HEK293 (cell line): ENCODE measurements around the gene MALRD1.

ENCODE experiments used
- CTCF ChIA-PET: fragments of 350-600 bp; formaldehyde crosslinking; extraction: SDS; loops from one replicate; lab custom pipeline; 2021; ENCODE audit warnings: antibody characterized with exemption; lab: Yijun Ruan, JAX
- POLR2A ChIA-PET: fragments of 300-600 bp; formaldehyde crosslinking; extraction: SDS; loops from one replicate; lab custom pipeline; 2020; ENCODE audit warnings: antibody characterized with exemption, inconsistent platforms; lab: Yijun Ruan, JAX
- H3K27ac ChIP-seq: fragments of 200-500 bp; sonication (Bioruptor generic); 2 replicates; pipeline ENCODE4 v1.5.1; 2014; ENCODE audit warnings: low read depth, low read length, control low read depth, inconsistent platforms; ENCODE audit errors: extremely low read depth
- H3K36me3 ChIP-seq, 2 experiments: fragments of 200-500 bp in 1 of 2; sonication (Bioruptor generic) in 1 of 2; 1 replicate in 1 of 2; 2 replicates in 1 of 2; pipeline ENCODE4 v1.5.1; 2014 to 2017; ENCODE audit warnings: inconsistent platforms in 2 of 2, low read length in 2 of 2; ENCODE audit not compliant: control insufficient read depth in 2 of 2, insufficient read depth in 1 of 2
- H3K4me1 ChIP-seq: fragments of 200-500 bp; sonication (Bioruptor generic); 2 replicates; pipeline ENCODE4 v1.5.1; 2014; ENCODE audit warnings: mild to moderate bottlenecking, low read length, inconsistent platforms; ENCODE audit not compliant: control insufficient read depth, insufficient read depth
- H3K4me3 ChIP-seq: 2 replicates; pipeline ENCODE4 v1.5.1; 2011; ENCODE audit warnings: low read depth, mild to moderate bottlenecking, control low read depth, low read length, moderate library complexity
- H3K9me3 ChIP-seq: fragments of 200-500 bp; sonication (Bioruptor generic); 2 replicates; pipeline ENCODE4 v1.5.1; 2014; ENCODE audit warnings: low read depth, low read length, inconsistent platforms; ENCODE audit not compliant: control insufficient read depth, insufficient read depth
- HOXA7 ChIP-seq: sonication (generic); formaldehyde crosslinking; IDR thresholded peaks from 2 replicates; pipeline ENCODE4 v1.8.1; 2022; ENCODE audit warnings: missing genetic modification reagents, borderline replicate concordance
- PRDM2 ChIP-seq: fragments of 450-650 bp; formaldehyde crosslinking; IDR thresholded peaks from 2 replicates; pipeline ENCODE4 v1.5.1; 2016; ENCODE audit warnings: missing biosample characterization, missing genetic modification characterization, borderline replicate concordance
- SETDB1 ChIP-seq: IDR thresholded peaks from one replicate; pipeline ENCODE4 v1.6.1; 2017; ENCODE audit warnings: mild to moderate bottlenecking, low read length, moderate library complexity, mixed read lengths; ENCODE audit not compliant: insufficient read length
- ZFP69B ChIP-seq: fragments of 450-650 bp; formaldehyde crosslinking; IDR thresholded peaks from 2 replicates; pipeline ENCODE4 v1.5.1; 2016; ENCODE audit warnings: missing biosample characterization, missing genetic modification characterization
- ZNF132 ChIP-seq: fragments of 450-650 bp; formaldehyde crosslinking; IDR thresholded peaks from 2 replicates; pipeline ENCODE4 v1.5.1; 2017; ENCODE audit warnings: missing biosample characterization, missing genetic modification characterization, borderline replicate concordance
- ZNF274 ChIP-seq, 2 experiments: fragments of 200-500 bp in 1 of 2; fragments of 450-650 bp in 1 of 2; sonication (Bioruptor generic) in 1 of 2; formaldehyde crosslinking in 1 of 2; IDR thresholded peaks; 2 replicates each; pipeline versions ENCODE4 v1.5.1 to v1.6.1; 2014 to 2016; ENCODE audit warnings: borderline replicate concordance in 1 of 2, inconsistent platforms in 1 of 2, low read length in 1 of 2, missing biosample characterization in 1 of 2, missing genetic modification characterization in 1 of 2
- ZNF311 ChIP-seq: fragments of 450-650 bp; formaldehyde crosslinking; IDR thresholded peaks from 2 replicates; pipeline ENCODE4 v1.5.1; 2017; ENCODE audit warnings: missing biosample characterization, missing genetic modification characterization, borderline replicate concordance
- ZNF354C ChIP-seq: fragments of 450-650 bp; formaldehyde crosslinking; IDR thresholded peaks from 2 replicates; pipeline ENCODE4 v1.5.1; 2016; ENCODE audit warnings: missing biosample characterization, missing genetic modification characterization, low read depth, borderline replicate concordance
- ZNF37A ChIP-seq: fragments of 450-650 bp; IDR thresholded peaks from 2 replicates; pipeline ENCODE4 v1.5.1; 2018; ENCODE audit warnings: missing biosample characterization, missing genetic modification characterization
- ZNF623 ChIP-seq: fragments of 450-650 bp; formaldehyde crosslinking; IDR thresholded peaks from 2 replicates; pipeline ENCODE4 v1.5.1; 2016; ENCODE audit warnings: missing biosample characterization, missing genetic modification characterization
- ZNF639 ChIP-seq: fragments of 450-650 bp; formaldehyde crosslinking; IDR thresholded peaks from 2 replicates; pipeline ENCODE4 v1.5.1; 2016; ENCODE audit warnings: missing biosample characterization, missing genetic modification characterization
- ZNF677 ChIP-seq: fragments of 450-650 bp; IDR thresholded peaks from 2 replicates; pipeline ENCODE4 v1.5.0; 2018; ENCODE audit warnings: missing biosample characterization, mild to moderate bottlenecking, missing genetic modification characterization, moderate library complexity
- ZNF692 ChIP-seq: fragments of 450-650 bp; formaldehyde crosslinking; IDR thresholded peaks from 2 replicates; pipeline ENCODE4 v1.5.1; 2016; ENCODE audit warnings: missing biosample characterization, missing genetic modification characterization
- ZNF76 ChIP-seq: fragments of 450-650 bp; formaldehyde crosslinking; IDR thresholded peaks from 2 replicates; pipeline ENCODE4; 2016; ENCODE audit warnings: low read depth, missing biosample characterization, missing genetic modification characterization, borderline replicate concordance
- ZNF830 ChIP-seq: fragments of 450-650 bp; IDR thresholded peaks from 2 replicates; pipeline ENCODE4 v1.5.0; 2018; ENCODE audit warnings: missing biosample characterization, missing genetic modification characterization, low read depth, mild to moderate bottlenecking, moderate library complexity

MALRD1 gene

GRCh38 chr10:19745672-19746071 is 697.1 kb downstream of the MALRD1 start:
- Histone ChIP-seq H3K4me1 (no peaks in the 10 kb centered on the region), H3K9me3 (no peaks in the 10 kb centered on the region), H3K36me3 (no peaks in the 10 kb centered on the region), H3K4me3 (no peak overlapping the region), H3K27ac (no peak overlapping the region)
- ChIA-PET POLR2A (no interaction called here), CTCF (no interaction called here)
- TF ChIP-seq ZNF692 (tag by site-specific recombination) (no peak), ZNF311 (tag by site-specific recombination) (no peak), ZNF623 (tag by site-specific recombination) (no peak), HOXA7 (CRISPR knock-in tag) (no peak), ZNF677 (tag by site-specific recombination) (no peak), ZNF274 (IDR thresholded peaks at IDR 0.05; ENCODE audit: low read length) (no peak), ZNF274 (tag by site-specific recombination; IDR thresholded peaks at IDR 0.05; ENCODE audit: borderline replicate concordance) (no peak), PRDM2 (tag by site-specific recombination) (no peak), ZNF76 (tag by site-specific recombination) (no peak), ZNF132 (no peak), ZNF37A (no peak), ZFP69B (tag by site-specific recombination) (no peak), ZNF639 (tag by site-specific recombination) (no peak)

- ChIA-PET CTCF (no interaction called here), POLR2A (no interaction called here)
- Histone ChIP-seq H3K36me3 (no peaks in the 10 kb centered on the region), H3K4me3 (no peak overlapping the region), H3K27ac (no peak overlapping the region), H3K9me3 (no peaks in the 10 kb centered on the region), H3K4me1 (no peaks in the 10 kb centered on the region)
- TF ChIP-seq ZNF354C (tag by site-specific recombination) (no peak), ZNF830 (tag by site-specific recombination) (no peak), SETDB1 (no peak)
Measured at GRCh38 chr10:19749185-19749729, 700.7 kb downstream of the MALRD1 start.
